Fibroblast of villous mesenchyme (primary cell): ENCODE results near the gene MRPL55. TPM values are rescaled to one million over a fixed set of nuclear protein-coding genes. Genes with fewer than 3 reads are reported as not detected.
A peak's percentile ranks its signal among the peaks of the same experiment; 100 is the strongest.

ENCODE experiments used
- DNase-seq: peaks from one replicate; pipeline ENCODE4 v3.0.0-alpha.2; 2010; ENCODE audit warnings: low read depth
- H3K4me3 ChIP-seq: 2 replicates; pipeline ENCODE4 v1.5.1; 2011; ENCODE audit warnings: low read depth, mild to moderate bottlenecking, low read length
- total RNA-seq: library from RNA; depleted of rRNA; stranded (reverse); fragments of >200 nt; gene quantifications from 2 replicates; pipeline ENCODE4 v1.2.3, GENCODE V29; 2012
- TF ChIP-seq, protein P1 (sequence below): IDR thresholded peaks from 2 replicates; pipeline ENCODE4 v1.5.1; 2012; ENCODE audit warnings: low read depth, mild to moderate bottlenecking, low read length; ENCODE audit not compliant: insufficient read depth

Gene MRPL55
- total RNA-seq, 1 donor = 39.3 TPM

DNA sequence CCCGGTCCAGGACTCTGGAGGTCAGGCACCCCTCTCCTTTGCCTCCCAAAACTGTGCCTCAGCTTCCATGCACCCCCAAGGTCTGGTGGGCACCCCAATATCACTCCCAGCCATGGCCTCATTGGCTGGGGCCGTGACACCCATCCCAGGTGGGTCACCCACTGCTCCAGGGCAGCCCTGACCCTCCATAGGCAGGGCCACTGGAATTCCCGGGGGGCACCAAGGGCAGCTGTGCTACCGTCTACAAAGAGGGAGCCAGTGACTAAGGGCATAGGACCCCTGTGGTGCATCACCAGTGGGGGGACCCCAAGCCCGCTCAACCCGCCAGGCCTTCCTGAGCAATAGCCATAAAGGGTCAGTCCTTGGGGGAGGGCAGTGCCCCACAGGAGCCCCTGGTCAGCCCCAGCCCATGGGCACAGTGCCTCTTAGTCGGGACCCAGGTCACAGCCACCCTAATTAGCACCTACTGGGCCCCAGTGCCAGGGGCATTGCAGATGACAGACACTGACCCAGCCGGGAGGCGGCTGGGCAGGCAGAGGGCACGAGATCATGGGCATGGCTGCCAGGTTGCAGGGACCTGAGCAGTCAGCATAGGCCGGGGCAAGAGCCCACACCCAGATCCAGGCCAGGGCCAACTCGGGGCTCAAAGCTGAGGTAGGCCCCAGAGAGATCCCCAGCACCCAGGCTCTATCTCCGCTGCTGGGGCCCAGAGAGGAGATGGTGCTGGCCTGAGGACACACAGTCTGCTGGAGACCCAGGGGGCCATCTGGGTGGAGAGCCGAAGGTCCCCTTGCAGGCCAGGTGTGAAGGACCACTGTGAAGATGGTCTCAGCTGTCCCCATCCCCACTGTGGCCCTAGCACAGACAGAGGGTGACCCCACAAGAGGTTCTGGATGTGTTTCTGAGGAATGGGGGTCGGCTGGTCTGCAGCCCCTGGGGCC lies 45.6 kb downstream of the MRPL55 start:
- no peak for DNase-seq
- no peak overlapping the region for H3K4me3 ChIP-seq
- TF ChIP-seq, protein P1, sequence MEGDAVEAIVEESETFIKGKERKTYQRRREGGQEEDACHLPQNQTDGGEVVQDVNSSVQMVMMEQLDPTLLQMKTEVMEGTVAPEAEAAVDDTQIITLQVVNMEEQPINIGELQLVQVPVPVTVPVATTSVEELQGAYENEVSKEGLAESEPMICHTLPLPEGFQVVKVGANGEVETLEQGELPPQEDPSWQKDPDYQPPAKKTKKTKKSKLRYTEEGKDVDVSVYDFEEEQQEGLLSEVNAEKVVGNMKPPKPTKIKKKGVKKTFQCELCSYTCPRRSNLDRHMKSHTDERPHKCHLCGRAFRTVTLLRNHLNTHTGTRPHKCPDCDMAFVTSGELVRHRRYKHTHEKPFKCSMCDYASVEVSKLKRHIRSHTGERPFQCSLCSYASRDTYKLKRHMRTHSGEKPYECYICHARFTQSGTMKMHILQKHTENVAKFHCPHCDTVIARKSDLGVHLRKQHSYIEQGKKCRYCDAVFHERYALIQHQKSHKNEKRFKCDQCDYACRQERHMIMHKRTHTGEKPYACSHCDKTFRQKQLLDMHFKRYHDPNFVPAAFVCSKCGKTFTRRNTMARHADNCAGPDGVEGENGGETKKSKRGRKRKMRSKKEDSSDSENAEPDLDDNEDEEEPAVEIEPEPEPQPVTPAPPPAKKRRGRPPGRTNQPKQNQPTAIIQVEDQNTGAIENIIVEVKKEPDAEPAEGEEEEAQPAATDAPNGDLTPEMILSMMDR = no peak

DNA sequence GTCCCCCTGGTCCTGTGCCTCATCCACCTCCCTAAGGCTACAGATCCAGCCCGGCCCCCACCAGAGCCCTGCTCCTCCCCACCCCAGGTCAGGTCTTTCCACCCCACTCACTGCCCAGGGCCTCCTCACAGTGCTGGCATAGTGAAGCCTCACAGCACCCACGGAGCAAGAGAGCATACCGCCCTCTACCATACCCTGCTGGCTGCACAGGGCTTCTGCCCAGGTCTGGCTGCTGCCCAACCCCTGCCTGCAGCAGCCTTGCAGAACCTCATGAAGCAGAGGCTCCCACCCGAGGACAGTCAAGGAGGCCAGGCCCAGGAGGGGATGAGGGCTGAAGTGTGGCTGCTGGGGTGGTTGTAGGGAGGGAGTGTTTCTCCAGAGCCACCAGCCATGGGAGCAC lies 46.3 kb downstream of the MRPL55 start:
- TF ChIP-seq, protein P1 = no peak
- DNase-seq = no peak
- no peak overlapping the region for H3K4me3 ChIP-seq

DNA sequence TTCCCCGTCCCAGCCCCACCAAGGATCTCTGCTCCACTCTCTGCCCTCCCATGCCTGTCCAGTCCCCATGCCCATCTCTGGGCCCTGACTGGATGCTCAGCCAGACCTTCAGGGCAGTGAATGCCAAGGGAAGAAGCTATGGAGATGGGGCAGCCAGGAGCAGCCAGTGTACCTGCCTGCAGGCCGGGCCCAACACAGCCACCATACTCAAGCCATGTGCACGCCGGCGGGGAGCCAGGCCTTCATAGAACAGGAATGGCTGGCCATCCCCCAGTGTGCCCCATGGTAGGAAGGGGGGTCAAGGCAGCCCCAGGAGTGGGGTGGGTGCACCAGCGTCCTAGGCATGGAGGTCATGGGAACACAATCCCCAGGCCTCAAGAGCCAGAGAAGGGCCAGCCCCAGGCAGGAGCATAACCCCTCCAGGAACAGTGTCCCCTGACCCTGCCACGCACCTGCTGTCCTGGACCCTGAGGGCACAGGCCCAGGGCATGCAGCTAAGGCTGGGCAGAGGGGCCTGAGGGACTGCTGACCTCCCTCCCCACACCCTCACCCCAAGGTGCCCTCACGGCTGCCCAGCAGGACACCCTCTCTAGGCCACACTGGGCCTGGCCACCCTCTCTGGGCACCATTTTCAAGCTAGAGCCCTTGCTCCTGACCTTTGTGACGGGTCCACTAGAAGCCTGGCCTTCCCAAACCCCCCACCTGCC lies 46.9 kb downstream of the MRPL55 start:
- H3K4me3 ChIP-seq = no peak overlapping the region
- no peak for DNase-seq
- TF ChIP-seq, protein P1 = no peak

DNA sequence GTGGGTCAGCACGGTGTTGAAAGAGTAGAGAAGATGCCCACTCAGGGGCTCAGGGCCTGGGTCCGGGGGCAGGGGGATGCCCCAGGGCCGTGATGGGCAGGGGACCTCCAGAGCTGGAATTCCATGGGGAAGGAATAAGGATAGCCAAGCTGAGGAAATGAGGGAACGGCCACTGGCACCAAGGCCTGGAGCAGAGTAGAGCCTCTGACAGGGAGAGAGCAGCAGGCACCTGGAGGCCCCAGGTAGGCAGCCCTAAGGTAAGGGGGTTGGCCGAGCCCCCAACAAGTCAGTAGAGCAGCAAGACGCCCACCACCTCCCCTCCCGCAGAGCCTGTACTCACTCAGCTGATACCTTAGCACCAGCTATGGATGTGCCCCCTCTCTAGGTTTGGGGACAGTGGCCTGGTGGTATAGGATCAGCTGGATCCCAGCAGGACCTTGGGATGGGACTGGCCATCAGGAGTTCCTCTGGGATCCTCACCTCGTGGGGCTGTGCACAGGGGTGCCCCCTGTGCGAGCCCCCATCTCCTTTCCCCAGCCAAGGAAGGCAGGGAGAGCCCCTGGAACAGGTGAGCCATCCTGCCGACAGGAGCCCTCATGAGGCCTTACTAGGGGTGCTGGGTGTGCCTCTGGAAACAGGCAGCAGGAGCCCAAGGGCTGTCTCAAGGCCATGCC lies 47.6 kb downstream of the MRPL55 start:
- DNase-seq = no peak

DNA sequence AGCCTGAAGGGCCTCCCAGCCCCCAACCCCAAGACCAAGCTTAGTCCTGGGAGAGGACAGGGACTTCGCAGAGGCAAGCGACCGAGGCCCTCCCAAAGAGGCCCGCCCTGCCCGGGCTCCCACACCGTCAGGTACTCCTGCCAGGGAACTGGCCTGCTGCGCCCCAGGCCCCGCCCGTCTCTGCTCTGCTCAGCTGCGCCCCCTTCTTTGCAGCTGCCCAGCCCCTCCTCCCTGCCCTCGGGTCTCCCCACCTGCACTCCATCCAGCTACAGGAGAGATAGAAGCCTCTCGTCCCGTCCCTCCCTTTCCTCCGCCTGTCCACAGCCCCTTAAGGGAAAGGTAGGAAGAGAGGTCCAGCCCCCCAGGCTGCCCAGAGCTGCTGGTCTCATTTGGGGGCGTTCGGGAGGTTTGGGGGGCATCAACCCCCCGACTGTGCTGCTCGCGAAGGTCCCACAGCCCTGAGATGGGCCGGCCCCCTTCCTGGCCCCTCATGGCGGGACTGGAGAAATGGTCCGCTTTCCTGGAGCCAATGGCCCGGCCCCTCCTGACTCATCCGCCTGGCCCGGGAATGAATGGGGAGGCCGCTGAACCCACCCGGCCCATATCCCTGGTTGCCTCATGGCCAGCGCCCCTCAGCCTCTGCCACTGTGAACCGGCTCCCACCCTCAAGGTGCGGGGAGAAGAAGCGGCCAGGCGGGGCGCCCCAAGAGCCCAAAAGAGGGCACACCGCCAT lies 48.5 kb downstream of the MRPL55 start:
- DNase-seq = no peak
- TF ChIP-seq, protein P1 = no peak
- peak overlapping the region; percentile 42 for H3K4me3 ChIP-seq

More for the DNA sequence above, 47.6 kb downstream of the MRPL55 start:
- no peak overlapping the region for H3K4me3 ChIP-seq
- TF ChIP-seq, protein P1 = no peak

DNA sequence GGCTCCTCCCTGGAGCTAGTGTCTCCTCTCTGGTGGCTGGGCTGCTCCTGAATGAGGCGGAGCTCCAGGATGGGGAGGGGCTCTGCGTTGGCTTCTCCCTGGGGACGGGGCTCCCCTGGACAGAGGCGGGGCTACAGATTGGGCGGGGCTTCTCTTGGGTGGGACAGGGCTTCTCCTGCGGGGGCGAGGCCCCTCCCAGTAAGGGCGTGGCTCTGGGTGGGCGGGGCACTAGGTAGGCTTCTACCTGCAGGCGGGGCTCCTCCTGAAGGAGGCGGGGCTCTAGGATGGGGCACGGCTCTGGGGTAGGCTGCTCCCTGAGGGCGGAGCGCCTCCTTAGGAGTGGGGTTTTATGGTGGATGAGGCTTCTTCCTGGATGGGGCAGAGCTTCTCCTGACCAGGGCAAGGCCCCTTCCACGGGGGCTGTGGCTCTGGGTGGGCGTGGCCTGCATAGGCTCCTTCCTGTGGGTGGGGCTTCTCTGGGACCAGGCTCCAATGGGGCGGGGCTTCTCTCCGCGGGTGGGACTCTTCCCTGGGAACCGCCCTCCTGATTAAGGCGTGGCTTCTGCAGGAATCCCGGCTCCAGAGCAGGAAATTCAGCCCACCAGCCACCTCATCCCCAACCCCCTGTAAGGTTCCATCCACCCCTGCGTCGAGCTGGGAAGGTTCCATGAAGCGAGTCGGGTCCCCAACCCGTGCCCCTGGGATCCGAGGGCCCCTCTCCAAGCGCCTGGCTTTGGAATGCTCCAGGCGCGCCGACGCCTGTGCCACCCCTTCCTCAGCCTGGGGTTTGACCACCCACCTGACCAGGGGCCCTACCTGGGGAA lies 49.3 kb downstream of the MRPL55 start:
- H3K4me3 ChIP-seq = peak overlapping the region; percentile 42
- TF ChIP-seq, protein P1 = no peak
- DNase-seq = peak; percentile 21
